ENCODE measurements around the gene SPATA32. TPM values are rescaled to one million over a fixed set of nuclear protein-coding genes. Genes with fewer than 3 reads are reported as not detected.

The SPATA32 gene
- total RNA-seq, 4 donors from 2014 or later = not detected

DNA sequence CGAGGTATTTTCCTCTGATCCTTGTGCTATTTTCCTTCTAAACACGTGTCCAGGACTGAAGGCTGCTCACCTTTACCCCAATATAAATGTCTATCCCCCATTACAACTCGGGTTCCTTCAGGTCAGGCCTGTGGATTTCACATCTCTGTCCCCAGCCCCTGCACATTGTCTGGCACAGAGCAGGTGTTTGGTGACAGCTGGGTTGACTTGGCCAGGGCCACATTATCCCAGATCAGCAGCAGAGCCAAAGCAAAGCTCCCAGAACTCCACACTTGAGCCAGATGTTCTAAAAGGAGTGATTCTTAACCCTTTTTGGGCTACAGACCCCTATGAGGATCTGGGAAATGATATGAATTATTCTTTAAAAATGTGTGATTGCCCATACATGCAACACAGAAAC, 18.0 kb upstream of the SPATA32 start:
- Histone ChIP-seq H3K4me1 (peaks cover 58 to 86% (median 84%) of the 10 kb centered on the region in 4 donors), H3K27ac (replicated peaks in 1 of 4) (peak overlapping the region; percentile 40 to 99 (median 82)), H3K36me3 (peaks cover 5 to 35% (median 26%) of the 10 kb centered on the region in 4 donors), H3K4me3 (no peak overlapping the region), H3K27me3 (no peaks in the 10 kb centered on the region), H3K9me3 (no peaks in the 10 kb centered on the region)
- intact Hi-C loops (cut with DNase I) = loop anchor here (5.0 kb wide), 1 partner anchor 32 kb away; no protein-coding TSS in a partner anchor
- no peak for DNase-seq (ENCODE audit: extremely low spot score)
- WGBS = 61% methylated on average over 3 of the region's 3 CpGs
- no peak for TF ChIP-seq POLR2AphosphoS5 (IDR thresholded peaks at IDR 0.05)
- TF ChIP-seq EP300 (IDR thresholded peaks at IDR 0.05) = no peak
- TF ChIP-seq, protein P1, sequence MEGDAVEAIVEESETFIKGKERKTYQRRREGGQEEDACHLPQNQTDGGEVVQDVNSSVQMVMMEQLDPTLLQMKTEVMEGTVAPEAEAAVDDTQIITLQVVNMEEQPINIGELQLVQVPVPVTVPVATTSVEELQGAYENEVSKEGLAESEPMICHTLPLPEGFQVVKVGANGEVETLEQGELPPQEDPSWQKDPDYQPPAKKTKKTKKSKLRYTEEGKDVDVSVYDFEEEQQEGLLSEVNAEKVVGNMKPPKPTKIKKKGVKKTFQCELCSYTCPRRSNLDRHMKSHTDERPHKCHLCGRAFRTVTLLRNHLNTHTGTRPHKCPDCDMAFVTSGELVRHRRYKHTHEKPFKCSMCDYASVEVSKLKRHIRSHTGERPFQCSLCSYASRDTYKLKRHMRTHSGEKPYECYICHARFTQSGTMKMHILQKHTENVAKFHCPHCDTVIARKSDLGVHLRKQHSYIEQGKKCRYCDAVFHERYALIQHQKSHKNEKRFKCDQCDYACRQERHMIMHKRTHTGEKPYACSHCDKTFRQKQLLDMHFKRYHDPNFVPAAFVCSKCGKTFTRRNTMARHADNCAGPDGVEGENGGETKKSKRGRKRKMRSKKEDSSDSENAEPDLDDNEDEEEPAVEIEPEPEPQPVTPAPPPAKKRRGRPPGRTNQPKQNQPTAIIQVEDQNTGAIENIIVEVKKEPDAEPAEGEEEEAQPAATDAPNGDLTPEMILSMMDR (IDR thresholded peaks at IDR 0.05) = no peak
- TF ChIP-seq POLR2A (IDR thresholded peaks at IDR 0.05; ENCODE audit: low read depth) = no peak

DNA sequence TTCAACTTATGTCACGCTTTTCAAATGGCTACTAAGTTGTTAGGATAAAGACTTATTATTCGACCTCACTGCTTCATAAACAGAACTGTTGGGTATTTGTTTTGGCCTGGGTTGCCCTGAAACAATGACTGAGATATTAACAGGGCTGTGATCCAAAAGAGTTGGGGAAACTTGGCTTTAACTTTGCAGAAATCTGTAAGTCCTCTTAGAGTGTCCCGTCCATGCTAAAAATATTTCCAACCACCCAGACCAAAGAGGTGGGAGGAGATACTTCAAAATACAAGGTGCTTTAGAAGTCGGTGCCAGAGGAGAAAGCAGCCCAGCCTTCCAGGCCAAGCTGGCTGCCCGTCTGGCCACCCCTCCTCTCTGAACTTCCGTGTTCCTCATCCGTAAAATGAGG, 16.1 kb upstream of the SPATA32 start:
- WGBS = 18% methylated on average over 7 of the region's 7 CpGs
- peaks cover 39 to 80% (median 72%) of the 10 kb centered on the region in 4 donors for H3K4me1 ChIP-seq
- no peaks in the 10 kb centered on the region for H3K27me3 ChIP-seq
- H3K36me3 ChIP-seq = peaks cover 15 to 35% (median 25%) of the 10 kb centered on the region in 4 donors
- intact Hi-C loops (cut with DNase I) = loop anchor here (1.0 to 5.0 kb wide), 2 partner anchors 34 to 107 kb away; no protein-coding TSS in a partner anchor
- peak overlapping the region; percentile 68 to 99 (median 82) for H3K27ac ChIP-seq (replicated peaks in 1 of 4)
- peak overlapping the region in 1 of 4 donors; percentile 5 for H3K4me3 ChIP-seq
- H3K9me3 ChIP-seq = no peaks in the 10 kb centered on the region
- no peak for DNase-seq (ENCODE audit: extremely low spot score)
- TF ChIP-seq EP300 (IDR thresholded peaks at IDR 0.05) (no peak), POLR2AphosphoS5 (IDR thresholded peaks at IDR 0.05) (peak in 1 of 2 donors; percentile 16)
- TF ChIP-seq, protein P1 (IDR thresholded peaks at IDR 0.05) = no peak

DNA sequence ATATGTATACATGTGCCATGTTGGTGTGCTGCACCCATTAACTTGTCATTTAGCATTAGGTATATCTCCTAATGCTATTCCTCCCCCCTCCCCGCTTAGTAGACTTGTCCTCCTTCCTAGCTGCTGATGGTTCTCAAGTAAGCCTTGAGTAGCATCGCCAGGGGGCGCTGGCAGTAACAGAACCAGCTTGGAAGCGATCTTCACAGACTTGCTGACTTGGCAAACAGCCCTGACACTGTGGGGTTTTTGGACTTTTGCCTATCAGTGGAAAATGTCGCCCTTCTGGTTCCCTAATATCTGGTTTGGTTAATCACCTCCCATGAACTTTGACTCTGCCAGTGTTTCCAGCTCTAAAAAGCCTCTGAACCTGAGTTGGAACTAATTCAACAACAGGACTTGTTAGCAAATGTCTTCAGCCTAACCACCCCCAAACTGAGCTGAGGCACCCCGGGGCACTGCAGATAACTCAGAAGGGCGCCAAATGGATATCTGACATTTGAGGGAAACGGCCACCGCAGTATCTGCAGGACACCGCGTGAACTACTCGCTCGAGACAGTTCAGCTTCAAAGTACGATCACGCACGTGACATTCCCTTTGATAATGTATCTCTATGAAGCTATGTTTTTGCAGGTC, 15.4 kb upstream of the SPATA32 start:
- Histone ChIP-seq H3K9me3 (no peaks in the 10 kb centered on the region), H3K36me3 (peaks cover 21 to 35% (median 26%) of the 10 kb centered on the region in 4 donors), H3K4me1 (peaks cover 34 to 74% (median 66%) of the 10 kb centered on the region in 4 donors), H3K27ac (replicated peaks in 1 of 4) (peak overlapping the region; percentile 68 to 99 (median 82)), H3K4me3 (peak overlapping the region in 2 of 4 donors; percentile 5 to 9), H3K27me3 (no peaks in the 10 kb centered on the region)
- 29% methylated on average over 16 of the region's 16 CpGs for WGBS
- DNase-seq (ENCODE audit: extremely low spot score) = peak; percentile 97
- intact Hi-C loops (cut with DNase I) = loop anchor here (1.0 to 5.0 kb wide), 2 partner anchors 35 to 108 kb away; no protein-coding TSS in a partner anchor
- TF ChIP-seq POLR2A (IDR thresholded peaks at IDR 0.05; ENCODE audit: low read depth) = no peak
- TF ChIP-seq, protein P1 (IDR thresholded peaks at IDR 0.05) = peak; percentile 70 to 94 (median 79)
- TF ChIP-seq EP300 (IDR thresholded peaks at IDR 0.05) = no peak
- peak; percentile 73 to 75 for TF ChIP-seq POLR2AphosphoS5 (IDR thresholded peaks at IDR 0.05)

DNA sequence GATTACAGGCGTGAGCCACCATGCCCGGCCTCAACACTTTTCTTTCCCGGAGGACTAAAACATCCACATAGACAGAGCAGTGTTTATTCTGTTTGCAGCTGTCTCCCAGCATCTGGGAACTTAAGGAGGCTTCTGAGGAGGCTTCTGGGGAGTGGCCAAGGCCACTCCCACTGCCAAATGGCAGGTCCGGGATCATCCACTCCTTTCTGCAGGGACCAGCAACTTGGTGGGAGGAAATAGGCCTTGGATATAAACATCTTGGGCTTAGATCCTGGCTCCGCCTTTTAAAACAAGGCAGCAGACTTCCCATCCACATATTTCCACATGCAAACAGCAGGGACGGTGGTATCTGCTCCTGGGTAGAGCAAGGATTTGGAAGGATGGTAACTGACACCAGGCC, 14.1 kb upstream of the SPATA32 start:
- H3K36me3 ChIP-seq = peaks cover 23 to 40% (median 31%) of the 10 kb centered on the region in 4 donors
- no peaks in the 10 kb centered on the region for H3K9me3 ChIP-seq
- H3K27ac ChIP-seq (replicated peaks in 1 of 4) = peak overlapping the region; percentile 20 to 99 (median 58)
- H3K4me1 ChIP-seq = peaks cover 28 to 66% (median 57%) of the 10 kb centered on the region in 4 donors
- H3K27me3 ChIP-seq = no peaks in the 10 kb centered on the region
- no peak for DNase-seq (ENCODE audit: extremely low spot score)
- intact Hi-C loops (cut with DNase I) = loop anchor here (5.0 kb wide), 1 partner anchor 36 kb away; no protein-coding TSS in a partner anchor
- H3K4me3 ChIP-seq = no peak overlapping the region
- WGBS = 28% methylated on average over 6 of the region's 6 CpGs
- TF ChIP-seq EP300 (IDR thresholded peaks at IDR 0.05) (no peak), POLR2AphosphoS5 (IDR thresholded peaks at IDR 0.05) (no peak), POLR2A (IDR thresholded peaks at IDR 0.05; ENCODE audit: low read depth) (no peak)
- TF ChIP-seq, protein P1 (IDR thresholded peaks at IDR 0.05) = no peak
